IPS DF 4.7 (cell line): ENCODE data around the gene TMOD3.
A peak's percentile ranks its signal among the peaks of the same experiment; 100 is the strongest.
"Not testable (repeated sequence)": the region's sequence is repeated elsewhere in the genome, so short reads cannot be mapped to it uniquely, and the experiment has no call there.

Source experiments
- DNase-seq: peaks from one replicate; pipeline ENCODE4 v3.0.0-alpha.2; 2013; ENCODE audit warnings: low spot score; ENCODE audit errors: extremely low read depth

The TMOD3 gene

GRCh38 chr15:51829376-51830275 lies at the start of gene TMOD3:
TMOD3 (plus strand) TSS chr15:51829653; CDS start chr15:51862885, 33,232 bp downstream.
- DNase-seq = peak; percentile 51

DNA sequence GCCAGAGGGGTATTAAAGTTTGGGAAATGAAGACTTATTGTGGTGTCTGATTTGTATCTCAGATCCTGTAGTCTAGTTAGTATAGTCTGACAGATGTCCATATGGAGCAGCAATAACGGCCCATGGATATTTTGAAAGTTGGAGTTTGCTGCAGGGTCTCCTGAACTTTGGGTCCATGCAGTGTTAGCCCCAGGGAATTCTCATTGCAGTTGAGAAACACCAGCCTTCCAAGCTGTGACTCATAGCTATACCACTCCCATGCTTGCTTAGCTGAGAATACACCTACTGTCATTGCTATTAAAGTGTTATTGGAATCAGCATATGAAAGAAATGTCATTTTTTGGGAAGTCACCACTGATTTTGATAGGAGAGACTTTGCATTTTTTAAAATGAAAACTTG lies 48.8 kb upstream of the TMOD3 start:
- no peak for DNase-seq

GRCh38 chr15:51781506-51781905 lies 47.9 kb upstream of the TMOD3 start:
- no peak for DNase-seq

DNA sequence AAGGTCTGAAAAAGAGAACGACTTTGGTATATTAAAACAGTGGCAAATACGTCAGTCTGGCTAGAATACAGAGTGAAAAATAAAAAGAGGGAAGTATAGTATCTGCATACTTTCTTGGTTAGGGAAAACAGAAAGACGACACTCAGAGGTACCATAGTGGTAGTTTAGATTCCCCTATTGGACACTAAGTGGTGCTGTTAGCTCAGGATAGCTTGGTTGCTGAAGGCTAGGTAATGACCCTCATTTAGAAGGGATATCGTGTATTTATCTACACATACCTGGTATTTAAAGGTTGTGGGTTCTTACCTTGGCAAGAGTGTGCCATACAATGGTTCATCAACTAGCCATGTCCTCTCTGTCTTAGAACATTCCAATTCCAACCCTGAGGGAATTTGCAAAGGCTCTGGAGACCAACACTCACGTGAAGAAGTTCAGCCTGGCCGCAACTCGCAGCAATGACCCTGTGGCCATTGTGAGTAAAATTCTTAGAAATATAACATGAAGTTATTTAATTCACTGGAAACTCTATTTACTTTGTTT lies 47.0 kb upstream of the TMOD3 start:
- no peak for DNase-seq

- DNase-seq = no peak
Observed at GRCh38 chr15:51783967-51784366, 45.5 kb upstream of the TMOD3 start.

DNA sequence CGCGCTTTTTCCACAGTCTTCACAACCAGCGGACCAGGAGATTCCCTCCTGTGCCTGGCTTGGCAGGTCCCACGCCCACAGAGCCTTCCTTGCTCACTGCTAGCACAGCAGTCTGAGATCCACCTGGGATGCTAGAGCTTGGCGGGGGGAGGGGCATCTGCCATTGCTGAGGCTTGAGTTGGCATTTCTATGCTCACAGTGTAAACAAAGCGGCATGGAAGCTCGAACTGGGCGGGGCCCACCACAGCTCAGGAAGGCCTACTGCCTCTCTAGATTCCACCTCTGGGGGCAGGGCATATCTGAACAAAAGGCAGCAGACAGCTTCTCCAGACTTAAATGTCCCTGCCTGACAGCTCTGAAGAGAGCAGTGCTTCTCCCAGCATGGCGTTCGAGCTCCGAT lies 42.3 kb upstream of the TMOD3 start:
- not testable (repeated sequence) for DNase-seq

GRCh38 chr15:51792474-51792873 lies 37.0 kb upstream of the TMOD3 start:
- not testable (repeated sequence) for DNase-seq

- DNase-seq = no peak
Observed at GRCh38 chr15:51793521-51794305, 35.7 kb upstream of the TMOD3 start.

DNA sequence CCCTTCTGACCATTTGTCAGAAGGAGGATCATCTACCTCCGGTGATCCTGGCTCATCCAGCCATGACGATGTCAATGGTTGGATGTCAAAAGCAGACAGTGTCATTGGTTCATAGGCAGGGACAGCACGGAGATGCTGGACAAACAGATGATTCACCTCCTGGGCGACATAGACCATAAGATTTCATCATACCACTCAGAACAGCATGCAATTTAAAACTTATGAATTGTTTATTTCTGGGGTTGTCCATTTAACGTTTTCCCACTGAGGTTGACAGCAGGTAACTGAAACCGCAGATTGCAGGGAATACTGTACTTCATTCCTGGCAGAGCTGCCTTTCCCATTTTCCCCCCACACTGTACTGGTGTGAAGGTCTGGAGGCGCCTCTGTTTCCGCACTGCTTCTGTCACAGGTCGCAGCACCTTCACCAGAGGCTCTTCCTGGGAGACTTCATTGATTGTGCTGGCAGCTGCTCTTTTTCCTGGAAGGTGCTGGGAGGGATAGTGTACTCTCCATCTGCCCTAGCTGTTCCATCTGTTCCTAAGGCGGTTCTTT lies 32.5 kb upstream of the TMOD3 start:
- DNase-seq = no peak

- no peak for DNase-seq
Observed at GRCh38 chr15:51798281-51798680, 31.2 kb upstream of the TMOD3 start.

DNA sequence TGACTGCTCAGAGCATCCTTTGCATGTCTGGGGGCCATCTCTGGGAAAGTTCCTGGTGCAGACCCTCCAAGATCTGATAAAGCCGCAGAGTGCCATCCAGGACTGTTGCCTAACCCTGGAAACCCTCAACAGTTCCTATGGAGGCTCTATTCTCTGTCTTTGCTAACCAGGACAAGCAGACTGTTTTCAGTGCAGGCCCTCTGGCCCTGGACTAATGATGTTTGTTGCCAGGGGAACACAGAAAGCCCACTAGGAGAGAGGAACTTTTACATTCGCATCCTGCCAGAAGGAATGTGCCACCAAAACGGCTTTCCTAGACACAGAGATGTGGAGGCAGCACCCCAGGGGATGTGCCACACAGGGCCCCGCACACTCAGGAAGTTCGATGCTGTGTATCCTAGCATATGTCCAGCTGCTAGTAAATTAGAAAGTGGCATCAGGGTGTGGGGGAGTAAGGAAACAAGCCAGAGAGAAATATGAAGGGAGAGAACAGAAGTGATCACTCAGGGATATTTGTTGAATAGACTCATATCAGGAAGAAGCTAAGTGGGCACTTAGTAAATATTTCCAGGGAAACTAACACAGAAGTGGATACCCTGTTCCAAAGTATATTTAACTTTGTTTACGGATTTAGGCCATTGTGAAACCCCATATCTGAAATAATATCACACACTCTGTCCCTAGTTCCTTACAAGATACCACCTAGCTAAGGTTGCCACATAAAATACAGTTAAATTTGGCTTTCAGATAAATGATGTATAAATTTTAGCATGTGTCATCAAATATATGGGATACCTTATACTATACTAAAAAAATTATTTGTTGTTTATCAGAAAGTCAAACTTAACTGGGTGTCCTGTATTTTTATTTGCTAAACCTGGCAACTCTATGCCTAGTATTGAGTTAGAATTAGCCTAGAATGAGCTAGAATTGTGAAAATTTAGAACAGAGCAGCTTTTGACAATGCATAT lies 29.9 kb upstream of the TMOD3 start:
- no peak for DNase-seq

DNA sequence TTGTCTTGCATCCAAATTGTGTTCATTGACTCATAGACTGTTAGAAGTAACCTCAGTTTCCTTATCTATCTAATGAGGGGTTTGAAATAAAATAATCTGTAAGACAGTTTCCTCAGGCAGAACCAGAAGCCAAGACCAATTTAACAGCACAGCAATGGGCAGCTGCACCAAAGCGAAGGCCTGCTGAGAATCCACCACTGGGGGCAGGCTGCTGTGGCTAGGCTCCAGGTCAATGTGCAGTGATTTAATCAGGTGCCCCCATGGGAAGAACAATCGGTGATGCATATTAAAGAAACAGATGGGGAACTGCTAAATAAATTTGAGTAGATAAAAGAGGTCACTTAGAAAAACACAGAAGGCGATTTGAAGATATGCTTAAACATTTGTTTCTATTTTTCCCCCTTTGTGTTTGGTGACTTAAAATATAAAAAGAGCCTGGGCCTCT lies 28.0 kb upstream of the TMOD3 start:
- DNase-seq = no peak

DNA sequence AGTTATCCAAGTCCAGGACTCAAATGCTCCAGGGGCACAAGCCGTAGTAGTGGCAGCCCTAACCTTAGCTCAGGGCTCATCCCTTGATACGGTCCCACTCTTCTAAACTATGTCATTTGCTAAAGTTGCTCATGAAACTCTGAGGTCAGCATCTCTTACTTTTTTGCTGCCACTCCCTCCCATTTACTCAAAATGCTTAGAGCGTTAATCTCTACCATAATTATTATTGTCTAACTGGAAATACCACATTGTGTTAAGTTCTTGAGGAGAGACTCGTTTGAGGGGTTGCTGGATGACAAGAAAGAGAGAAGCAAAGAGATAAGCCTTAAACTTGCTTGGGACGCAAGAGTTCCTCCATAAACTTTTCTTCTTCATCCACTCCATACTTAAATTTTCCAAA lies 26.9 kb upstream of the TMOD3 start:
- no peak for DNase-seq

DNA sequence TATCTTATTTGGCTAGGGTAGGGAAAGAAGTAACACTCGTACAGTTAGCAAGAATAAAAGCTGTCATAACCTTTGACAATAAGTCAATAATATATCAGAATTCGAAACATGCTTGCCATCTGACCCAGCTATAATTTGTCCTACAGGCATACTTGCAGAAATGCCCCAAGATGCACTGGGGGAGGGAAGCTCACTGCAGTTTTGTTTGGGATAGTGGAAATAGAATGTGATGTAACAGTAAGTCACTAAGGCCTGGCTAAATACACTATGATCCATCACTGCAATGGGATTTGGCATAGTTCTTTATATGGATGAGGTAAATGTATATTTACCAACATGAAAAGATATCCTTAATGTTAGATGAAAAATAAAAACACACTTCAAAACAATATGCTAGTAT lies 25.5 kb upstream of the TMOD3 start:
- DNase-seq = no peak

DNA sequence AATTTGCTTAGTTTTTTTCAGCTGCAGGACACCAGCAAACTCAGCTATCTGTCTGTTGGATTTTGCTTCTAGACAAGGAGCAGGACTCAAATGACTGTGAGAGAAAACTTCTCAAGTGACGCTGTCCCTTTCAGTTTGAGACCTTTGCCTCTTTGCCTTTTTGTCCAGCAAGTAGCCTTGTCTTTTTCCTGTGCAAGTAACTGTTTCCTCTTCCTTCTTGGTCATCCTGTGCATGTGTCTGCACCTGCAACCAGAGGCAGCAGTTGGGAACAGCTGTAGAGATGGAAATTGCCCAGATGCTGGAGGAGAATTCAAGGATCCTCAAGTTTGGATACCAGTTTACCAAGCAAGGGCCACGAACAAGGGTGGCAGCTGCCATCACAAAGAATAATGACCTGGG lies 23.3 kb upstream of the TMOD3 start:
- DNase-seq = no peak

DNA sequence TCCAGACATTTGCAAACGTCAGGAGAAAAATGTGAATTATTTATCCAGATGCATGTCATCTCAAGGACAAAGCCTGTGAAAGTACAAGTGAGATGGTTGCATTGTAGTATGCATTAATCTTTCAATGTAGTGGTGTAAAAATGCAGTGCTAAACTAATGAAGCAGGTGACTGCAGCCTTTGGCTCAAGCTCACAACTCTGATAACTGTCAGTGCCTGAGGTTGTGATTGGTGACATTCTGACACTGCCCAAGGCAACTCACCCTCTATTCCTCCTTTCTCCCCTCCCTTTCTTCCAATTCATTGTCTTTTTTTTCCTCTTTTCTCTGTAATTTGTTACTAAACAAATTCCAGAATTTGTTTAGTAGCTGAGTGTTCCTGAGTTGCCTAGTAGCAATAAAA lies 20.0 kb upstream of the TMOD3 start:
- DNase-seq = no peak

DNA sequence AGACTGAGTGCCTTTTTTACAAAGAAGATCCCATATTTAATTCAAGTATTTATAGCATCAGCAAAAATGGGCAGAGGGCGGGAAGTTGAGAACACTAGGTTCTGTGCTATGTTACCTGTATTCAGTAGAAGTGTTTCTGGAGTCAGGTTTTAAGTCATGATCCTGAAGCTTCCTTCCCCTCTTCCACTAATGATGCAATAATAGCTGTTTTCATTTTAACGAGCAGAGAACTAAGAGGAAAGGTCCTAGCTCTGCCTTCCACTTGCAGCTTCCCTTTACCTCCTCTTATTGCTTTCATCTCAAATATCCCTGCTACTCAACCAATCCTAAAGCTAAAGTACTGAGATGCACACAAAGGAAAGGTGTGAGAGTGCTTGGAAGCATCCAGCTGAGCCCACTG lies 16.9 kb upstream of the TMOD3 start:
- DNase-seq = no peak

DNA sequence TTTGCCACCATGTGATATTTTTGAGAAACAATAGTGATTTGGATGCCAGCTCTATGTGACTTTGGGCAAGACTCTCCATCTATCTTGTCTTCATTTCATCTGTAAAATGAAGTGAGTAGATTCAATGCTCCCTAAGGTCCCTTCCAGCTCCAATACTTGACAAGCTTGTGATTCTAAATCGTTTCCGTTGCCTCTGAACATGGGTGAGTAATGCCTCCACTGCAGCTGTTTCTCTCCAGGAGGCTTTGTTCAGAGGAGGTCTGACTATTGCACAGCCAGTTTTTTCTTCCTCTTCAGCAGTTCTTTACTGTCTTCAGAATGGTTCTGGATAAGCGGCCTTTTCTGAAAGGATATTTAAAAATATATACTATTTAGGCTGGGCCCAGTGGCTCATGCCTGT lies 14.8 kb upstream of the TMOD3 start:
- no peak for DNase-seq

GRCh38 chr15:51816611-51817010 lies 12.8 kb upstream of the TMOD3 start:
- no peak for DNase-seq

DNA sequence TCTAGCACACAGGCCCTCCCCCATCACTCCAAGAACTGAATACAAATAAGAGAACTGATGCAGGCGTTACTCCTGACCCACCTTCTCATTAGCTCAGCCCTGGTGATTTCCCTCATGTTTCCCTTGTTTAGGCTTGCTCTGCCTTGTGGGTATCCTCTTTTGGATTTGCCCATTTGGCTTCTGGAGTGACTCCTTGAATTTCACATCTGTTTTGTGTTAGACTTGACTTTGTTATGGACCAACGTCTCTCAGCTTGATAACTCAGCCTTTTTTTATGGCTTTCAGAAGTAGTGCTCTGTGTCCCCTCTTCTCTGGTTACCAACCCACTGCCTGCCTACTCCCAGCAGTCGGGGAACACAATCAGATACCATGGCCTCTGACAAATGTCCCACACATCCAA lies 11.3 kb upstream of the TMOD3 start:
- no peak for DNase-seq

- no peak for DNase-seq
Observed at GRCh38 chr15:51825698-51826097, 3.8 kb upstream of the TMOD3 start.
